SH-SY5Y (cell line): ENCODE measurements around the gene CPLANE1.

ENCODE experiments used
- GATA2 ChIP-seq: IDR thresholded peaks from 2 replicates; pipeline ENCODE4 v1.6.1; 2011; ENCODE audit warnings: mild to moderate bottlenecking, low read depth, low read length
- GATA3 ChIP-seq: IDR thresholded peaks from 2 replicates; pipeline ENCODE4 v1.6.1; 2011; ENCODE audit warnings: low read depth, mild to moderate bottlenecking, low read length, moderate library complexity

DNA sequence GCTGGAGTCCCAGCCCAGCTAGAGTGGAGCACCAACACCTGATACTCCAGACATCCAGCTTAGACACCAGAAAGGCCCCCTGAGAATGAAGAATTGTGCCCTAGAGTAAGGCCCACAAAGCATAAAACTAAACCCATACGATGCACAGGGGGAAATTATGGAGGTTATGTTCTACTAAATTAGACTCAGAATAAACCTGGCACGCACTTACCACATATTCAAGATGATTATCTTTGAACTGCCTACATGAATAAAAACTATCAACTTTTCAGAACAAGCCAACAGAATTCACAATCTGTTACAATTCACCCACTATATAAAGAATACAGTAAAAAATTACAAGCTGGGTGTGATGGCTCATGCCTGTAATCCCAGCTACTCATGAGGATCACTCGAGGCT, 168.5 kb downstream of the CPLANE1 start:
- TF ChIP-seq GATA2 (no peak), GATA3 (no peak)
